ENCODE measurements around the gene FPR3. TPM values are rescaled to one million over a fixed set of nuclear protein-coding genes. Genes with fewer than 3 reads are reported as not detected.
A peak's percentile ranks its signal among the peaks of the same experiment; 100 is the strongest.

Gene FPR3
- total and polyA plus RNA-seq, 4 donors = 5.5 to 19.1 (median 11.2) TPM

GRCh38 chr19:51810223-51810622 is 15.3 kb downstream of the FPR3 start:
- H3K36me3 ChIP-seq (ENCODE audit: control insufficient read depth in 4 of 4, insufficient read depth in 4 of 4, low read length in 4 of 4) = no peaks in the 10 kb centered on the region
- H3K27ac ChIP-seq (ENCODE audit: low read depth in 1 of 2, low read length in 1 of 2) = peak overlapping the region in 1 of 2 donors; percentile 46
- 72 to 76% methylated on average over 7 of the region's 7 CpGs for WGBS, 2 donors
- H3K4me3 ChIP-seq = no peak overlapping the region
- no peak for DNase-seq
- peaks cover 0 to 14% (median 4%) of the 10 kb centered on the region in 5 donors for H3K4me1 ChIP-seq (ENCODE audit: control insufficient read depth in 5 of 5, insufficient read depth in 5 of 5, low read length in 5 of 5)
- H3K9me3 ChIP-seq (ENCODE audit: control insufficient read depth in 4 of 4, insufficient read depth in 3 of 4, low read length in 3 of 4) = peaks cover 0 to 23% (median 0%) of the 10 kb centered on the region in 4 donors
- no peaks in the 10 kb centered on the region for H3K27me3 ChIP-seq (ENCODE audit: control insufficient read depth in 3 of 3, insufficient read depth in 3 of 3, low read length in 2 of 3)
- H3K9ac ChIP-seq (ENCODE audit: insufficient read depth in 1 of 2, low read length in 2 of 2) = no peak overlapping the region
- no peak for TF ChIP-seq CTCF (IDR thresholded peaks at IDR 0.05; ENCODE audit: control extremely low read depth, extremely low read depth)
- ATAC-seq (ENCODE audit: insufficient read depth, low FRiP score) = no peak

GRCh38 chr19:51811344-51811743 is 16.4 kb downstream of the FPR3 start:
- 75 to 83% methylated on average over 11 of the region's 11 CpGs for WGBS, 2 donors
- DNase-seq (no peak), ATAC-seq (ENCODE audit: insufficient read depth, low FRiP score) (no peak)
- peaks cover 0 to 14% (median 3%) of the 10 kb centered on the region in 5 donors for H3K4me1 ChIP-seq (ENCODE audit: control insufficient read depth in 5 of 5, insufficient read depth in 5 of 5, low read length in 5 of 5)
- TF ChIP-seq CTCF (IDR thresholded peaks at IDR 0.05; ENCODE audit: control extremely low read depth, extremely low read depth) = no peak
- peaks cover 0 to 24% (median 0%) of the 10 kb centered on the region in 4 donors for H3K9me3 ChIP-seq (ENCODE audit: control insufficient read depth in 4 of 4, insufficient read depth in 3 of 4, low read length in 3 of 4)
- no peak overlapping the region for H3K9ac ChIP-seq (ENCODE audit: insufficient read depth in 1 of 2, low read length in 2 of 2)
- H3K27me3 ChIP-seq (ENCODE audit: control insufficient read depth in 3 of 3, insufficient read depth in 3 of 3, low read length in 2 of 3) = no peaks in the 10 kb centered on the region
- H3K27ac ChIP-seq (ENCODE audit: low read depth in 1 of 2, low read length in 1 of 2) = peak overlapping the region in 1 of 2 donors; percentile 2
- H3K4me3 ChIP-seq = no peak overlapping the region
- no peaks in the 10 kb centered on the region for H3K36me3 ChIP-seq (ENCODE audit: control insufficient read depth in 4 of 4, insufficient read depth in 4 of 4, low read length in 4 of 4)

GRCh38 chr19:51815043-51815442 is 20.1 kb downstream of the FPR3 start:
- no peak for TF ChIP-seq CTCF (IDR thresholded peaks at IDR 0.05; ENCODE audit: control extremely low read depth, extremely low read depth)
- Histone ChIP-seq H3K9ac (ENCODE audit: insufficient read depth in 1 of 2, low read length in 2 of 2) (no peak overlapping the region), H3K4me1 (ENCODE audit: control insufficient read depth in 5 of 5, insufficient read depth in 5 of 5, low read length in 5 of 5) (peaks cover 0 to 1% (median 0%) of the 10 kb centered on the region in 5 donors), H3K9me3 (ENCODE audit: control insufficient read depth in 4 of 4, insufficient read depth in 3 of 4, low read length in 3 of 4) (peaks cover 0 to 23% (median 0%) of the 10 kb centered on the region in 4 donors), H3K36me3 (ENCODE audit: control insufficient read depth in 4 of 4, insufficient read depth in 4 of 4, low read length in 4 of 4) (no peaks in the 10 kb centered on the region), H3K27me3 (ENCODE audit: control insufficient read depth in 3 of 3, insufficient read depth in 3 of 3, low read length in 2 of 3) (no peaks in the 10 kb centered on the region), H3K27ac (ENCODE audit: low read depth in 1 of 2, low read length in 1 of 2) (no peak overlapping the region), H3K4me3 (no peak overlapping the region)
- ATAC-seq (ENCODE audit: insufficient read depth, low FRiP score) (no peak), DNase-seq (no peak)
- 90% methylated on average over 9 of the region's 9 CpGs for WGBS, 2 donors

- no peaks in the 10 kb centered on the region for H3K4me1 ChIP-seq (ENCODE audit: control insufficient read depth in 5 of 5, insufficient read depth in 5 of 5, low read length in 5 of 5)
- no peak for ATAC-seq (ENCODE audit: insufficient read depth, low FRiP score)
- no peak for DNase-seq
- no peaks in the 10 kb centered on the region for H3K36me3 ChIP-seq (ENCODE audit: control insufficient read depth in 4 of 4, insufficient read depth in 4 of 4, low read length in 4 of 4)
- no peak overlapping the region for H3K4me3 ChIP-seq
- peaks cover 0 to 19% (median 0%) of the 10 kb centered on the region in 4 donors for H3K9me3 ChIP-seq (ENCODE audit: control insufficient read depth in 4 of 4, insufficient read depth in 3 of 4, low read length in 3 of 4)
- 89 to 93% methylated on average over 1 of the region's 1 CpG for WGBS, 2 donors
- peaks cover 0 to 4% (median 0%) of the 10 kb centered on the region in 3 donors for H3K27me3 ChIP-seq (ENCODE audit: control insufficient read depth in 3 of 3, insufficient read depth in 3 of 3, low read length in 2 of 3)
- no peak overlapping the region for H3K9ac ChIP-seq (ENCODE audit: insufficient read depth in 1 of 2, low read length in 2 of 2)
- H3K27ac ChIP-seq (ENCODE audit: low read depth in 1 of 2, low read length in 1 of 2) = no peak overlapping the region
- no peak for TF ChIP-seq CTCF (IDR thresholded peaks at IDR 0.05; ENCODE audit: control extremely low read depth, extremely low read depth)
Observed at GRCh38 chr19:51816711-51817110, 21.8 kb downstream of the FPR3 start.

All from lung (tissue), 12 donors.